PC-3 (cell line): ENCODE measurements around the gene TAOK3.

Source experiments
- EZH2 ChIP-seq: fragments of 300-600 bp; sonication (generic); IDR thresholded peaks from one replicate; pipeline ENCODE4 v1.6.1; 2017; ENCODE audit warnings: antibody characterized with exemption, mild to moderate bottlenecking, low read length; ENCODE audit not compliant: unreplicated experiment
- EZH2phosphoT487 ChIP-seq: fragments of 300-600 bp; sonication (generic); IDR thresholded peaks from 2 replicates; pipeline ENCODE4 v1.6.1; 2018; ENCODE audit warnings: mild to moderate bottlenecking, antibody characterized with exemption, low read length, borderline replicate concordance
- TF ChIP-seq, protein P1 (sequence below): fragments of 300-600 bp; sonication (generic); conservative IDR thresholded peaks from 2 replicates; pipeline ENCODE4 v1.5.1; 2017; ENCODE audit warnings: antibody characterized with exemption, low read depth, mild to moderate bottlenecking, low read length

DNA sequence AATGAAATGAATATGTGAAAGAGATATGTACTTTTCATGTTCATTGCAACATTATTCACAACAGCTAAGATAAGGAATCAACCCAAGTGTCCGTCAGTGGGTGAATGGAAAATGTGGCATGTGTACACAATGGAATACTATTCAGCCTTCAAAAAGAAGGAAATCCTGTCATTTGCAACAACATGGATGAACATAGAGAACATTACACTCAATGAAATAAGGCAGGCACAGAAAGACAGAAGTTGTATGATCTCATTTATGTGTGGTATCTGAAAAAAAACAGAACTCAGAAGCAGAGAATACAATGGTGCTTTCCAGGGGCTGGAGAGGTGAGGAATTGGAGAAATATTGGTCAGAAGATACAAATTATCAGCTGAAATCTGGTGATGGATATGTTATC is 54.0 kb downstream of the TAOK3 start:
- TF ChIP-seq, protein P1, sequence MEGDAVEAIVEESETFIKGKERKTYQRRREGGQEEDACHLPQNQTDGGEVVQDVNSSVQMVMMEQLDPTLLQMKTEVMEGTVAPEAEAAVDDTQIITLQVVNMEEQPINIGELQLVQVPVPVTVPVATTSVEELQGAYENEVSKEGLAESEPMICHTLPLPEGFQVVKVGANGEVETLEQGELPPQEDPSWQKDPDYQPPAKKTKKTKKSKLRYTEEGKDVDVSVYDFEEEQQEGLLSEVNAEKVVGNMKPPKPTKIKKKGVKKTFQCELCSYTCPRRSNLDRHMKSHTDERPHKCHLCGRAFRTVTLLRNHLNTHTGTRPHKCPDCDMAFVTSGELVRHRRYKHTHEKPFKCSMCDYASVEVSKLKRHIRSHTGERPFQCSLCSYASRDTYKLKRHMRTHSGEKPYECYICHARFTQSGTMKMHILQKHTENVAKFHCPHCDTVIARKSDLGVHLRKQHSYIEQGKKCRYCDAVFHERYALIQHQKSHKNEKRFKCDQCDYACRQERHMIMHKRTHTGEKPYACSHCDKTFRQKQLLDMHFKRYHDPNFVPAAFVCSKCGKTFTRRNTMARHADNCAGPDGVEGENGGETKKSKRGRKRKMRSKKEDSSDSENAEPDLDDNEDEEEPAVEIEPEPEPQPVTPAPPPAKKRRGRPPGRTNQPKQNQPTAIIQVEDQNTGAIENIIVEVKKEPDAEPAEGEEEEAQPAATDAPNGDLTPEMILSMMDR: no peak
- TF ChIP-seq EZH2: no peak
- no peak for TF ChIP-seq EZH2phosphoT487
